Measurements from ENCODE around the gene NEO1.
"Not testable (repeated sequence)": the region's sequence is repeated elsewhere in the genome, so short reads cannot be mapped to it uniquely, and the experiment has no call there.

Gene NEO1

DNA sequence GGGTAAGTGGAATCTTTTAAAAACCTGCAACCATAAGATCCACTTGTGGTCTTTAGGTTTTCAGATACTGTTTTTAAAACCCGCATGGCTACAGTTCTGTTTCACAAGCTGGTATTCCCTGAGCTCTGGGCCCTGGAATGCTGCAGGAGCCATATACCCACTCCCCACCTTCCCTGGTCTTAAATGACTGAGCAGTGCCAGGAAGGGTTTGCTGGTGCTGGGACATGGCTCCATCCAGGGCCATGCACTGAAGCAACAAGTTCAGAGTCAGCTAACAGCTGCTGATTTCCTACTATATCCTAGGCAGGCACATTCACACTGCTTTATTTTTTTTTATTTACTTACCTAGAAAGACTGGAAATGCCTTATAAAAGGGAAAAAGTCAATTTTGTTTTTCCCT is 239.2 kb downstream of the NEO1 start:
- DNase-seq (ENCODE audit: extremely low read depth, low read depth): no peak
- TF ChIP-seq, protein P1, sequence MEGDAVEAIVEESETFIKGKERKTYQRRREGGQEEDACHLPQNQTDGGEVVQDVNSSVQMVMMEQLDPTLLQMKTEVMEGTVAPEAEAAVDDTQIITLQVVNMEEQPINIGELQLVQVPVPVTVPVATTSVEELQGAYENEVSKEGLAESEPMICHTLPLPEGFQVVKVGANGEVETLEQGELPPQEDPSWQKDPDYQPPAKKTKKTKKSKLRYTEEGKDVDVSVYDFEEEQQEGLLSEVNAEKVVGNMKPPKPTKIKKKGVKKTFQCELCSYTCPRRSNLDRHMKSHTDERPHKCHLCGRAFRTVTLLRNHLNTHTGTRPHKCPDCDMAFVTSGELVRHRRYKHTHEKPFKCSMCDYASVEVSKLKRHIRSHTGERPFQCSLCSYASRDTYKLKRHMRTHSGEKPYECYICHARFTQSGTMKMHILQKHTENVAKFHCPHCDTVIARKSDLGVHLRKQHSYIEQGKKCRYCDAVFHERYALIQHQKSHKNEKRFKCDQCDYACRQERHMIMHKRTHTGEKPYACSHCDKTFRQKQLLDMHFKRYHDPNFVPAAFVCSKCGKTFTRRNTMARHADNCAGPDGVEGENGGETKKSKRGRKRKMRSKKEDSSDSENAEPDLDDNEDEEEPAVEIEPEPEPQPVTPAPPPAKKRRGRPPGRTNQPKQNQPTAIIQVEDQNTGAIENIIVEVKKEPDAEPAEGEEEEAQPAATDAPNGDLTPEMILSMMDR (IDR thresholded peaks at IDR 0.05; ENCODE audit: low read depth, low read length, missing control alignments): no peak
- no peak overlapping the region for H3K4me3 ChIP-seq (replicated peaks; ENCODE audit: low read depth, low read length)

DNA sequence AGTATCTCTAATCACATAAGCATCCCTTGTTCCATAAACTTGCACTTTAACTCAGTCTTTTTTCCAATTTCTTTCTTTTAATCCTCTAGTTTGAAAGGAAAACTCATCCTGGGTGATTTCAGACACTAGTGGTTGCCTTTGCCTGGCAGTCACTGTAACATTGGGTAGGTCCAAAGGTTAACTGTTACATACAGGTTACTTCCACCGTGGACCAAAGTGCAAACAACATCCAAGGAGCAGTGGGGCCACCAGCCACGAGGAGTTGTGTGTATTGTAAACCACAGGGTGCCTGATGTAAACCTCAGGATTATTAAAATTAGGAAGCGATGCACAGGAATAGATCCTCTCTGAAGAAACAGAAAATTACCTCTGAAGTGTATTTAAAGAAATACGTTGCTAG is 241.5 kb downstream of the NEO1 start:
- no peak for DNase-seq (ENCODE audit: extremely low read depth, low read depth)
- H3K4me3 ChIP-seq (replicated peaks; ENCODE audit: low read depth, low read length): no peak overlapping the region
- TF ChIP-seq, protein P1 (IDR thresholded peaks at IDR 0.05; ENCODE audit: low read depth, low read length, missing control alignments): no peak

DNA sequence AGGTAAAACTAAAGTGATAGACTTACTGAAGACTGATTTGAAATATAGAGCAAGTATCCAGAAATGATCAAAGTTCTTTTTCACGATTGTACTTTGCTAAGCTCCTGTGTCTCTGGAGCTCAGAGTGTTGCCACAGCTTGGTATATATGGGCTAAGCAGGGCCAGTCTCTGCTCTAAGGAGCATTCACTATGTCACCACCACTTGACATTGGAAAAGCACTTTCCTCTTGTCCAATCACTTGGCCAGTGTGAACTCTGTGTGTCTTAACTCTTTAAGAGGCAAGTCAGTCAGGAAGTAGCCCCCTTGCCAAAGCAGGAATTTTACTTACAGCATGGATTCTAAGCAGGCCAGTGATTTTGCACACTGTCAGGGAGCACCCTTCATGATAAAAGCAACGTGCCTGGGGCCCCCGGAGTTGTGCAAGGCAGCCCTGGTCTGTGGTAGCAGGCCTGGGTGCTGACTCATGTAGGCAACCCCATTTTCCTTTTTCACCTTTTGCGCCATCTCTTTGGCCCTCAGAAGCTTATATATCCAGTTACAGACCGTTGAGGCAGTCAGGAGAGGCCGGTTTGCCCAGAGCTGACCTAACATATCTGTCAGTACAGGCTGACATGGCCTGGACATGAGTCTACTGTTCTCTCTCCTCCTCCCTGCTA is 243.5 kb downstream of the NEO1 start:
- no peak overlapping the region for H3K4me3 ChIP-seq (replicated peaks; ENCODE audit: low read depth, low read length)
- DNase-seq (ENCODE audit: extremely low read depth, low read depth): no peak
- TF ChIP-seq, protein P1 (IDR thresholded peaks at IDR 0.05; ENCODE audit: low read depth, low read length, missing control alignments): no peak

GRCh38 chr15:73296609-73297353 is 244.5 kb downstream of the NEO1 start:
- no peak for DNase-seq (ENCODE audit: extremely low read depth, low read depth)
- TF ChIP-seq, protein P1 (IDR thresholded peaks at IDR 0.05; ENCODE audit: low read depth, low read length, missing control alignments): no peak
- H3K4me3 ChIP-seq (replicated peaks; ENCODE audit: low read depth, low read length): no peak overlapping the region

DNA sequence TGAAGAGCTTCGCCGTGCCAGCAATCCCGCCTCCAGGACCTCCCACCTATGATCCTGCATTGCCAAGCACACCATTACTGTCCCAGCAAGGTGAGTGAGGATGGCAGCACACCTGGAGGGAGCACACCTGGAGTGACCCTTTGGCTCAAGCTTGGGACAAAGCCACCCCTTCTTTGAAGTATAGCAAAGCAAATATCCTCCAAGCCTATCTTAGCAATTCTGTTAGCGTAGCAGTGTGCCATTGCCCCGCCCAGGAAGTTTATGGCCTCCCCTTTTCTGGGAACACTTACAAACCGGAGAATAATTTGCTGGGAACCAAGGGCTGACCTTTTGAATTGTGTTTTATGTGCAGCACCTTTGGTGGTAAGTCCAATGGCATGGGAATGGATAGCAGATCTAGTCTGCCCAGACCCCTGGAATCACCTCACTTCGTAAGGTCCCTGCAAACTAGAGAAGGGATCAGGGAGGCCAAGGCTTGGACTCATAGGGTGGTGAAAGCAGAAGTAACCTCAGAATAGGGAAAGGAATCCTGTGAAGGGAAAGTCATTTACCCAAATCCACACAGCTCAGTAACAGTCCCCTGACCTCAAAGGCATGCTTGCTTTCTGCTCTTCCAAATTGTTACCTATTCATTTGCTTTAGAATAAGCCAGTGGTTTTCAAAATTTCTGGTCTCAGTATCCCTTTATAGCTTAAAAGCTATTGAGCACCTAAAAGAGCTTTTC is 246.4 kb downstream of the NEO1 start:
- DNase-seq (ENCODE audit: extremely low read depth, low read depth): no peak
- no peak overlapping the region for H3K4me3 ChIP-seq (replicated peaks; ENCODE audit: low read depth, low read length)
- TF ChIP-seq, protein P1 (IDR thresholded peaks at IDR 0.05; ENCODE audit: low read depth, low read length, missing control alignments): no peak

DNA sequence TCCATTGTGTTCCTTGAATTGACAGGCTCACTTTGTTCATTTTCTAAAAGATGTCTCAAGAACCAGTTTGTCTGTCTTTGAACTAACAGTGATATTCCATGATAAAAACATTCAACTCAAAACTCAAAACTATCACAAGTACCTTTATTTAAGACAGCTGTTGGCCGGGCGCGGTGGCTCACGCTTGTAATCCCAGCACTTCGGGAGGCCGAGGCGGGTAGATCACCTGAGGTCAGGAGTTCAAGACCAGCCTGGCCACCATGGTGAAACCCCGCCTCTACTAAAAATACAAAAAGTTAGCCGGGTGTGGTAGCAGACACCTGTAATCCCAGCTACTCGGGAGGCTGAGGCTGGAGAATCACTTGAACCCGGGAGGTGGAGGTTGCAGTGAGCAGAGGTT is 248.0 kb downstream of the NEO1 start:
- not testable (repeated sequence) for DNase-seq (ENCODE audit: extremely low read depth, low read depth)

DNA sequence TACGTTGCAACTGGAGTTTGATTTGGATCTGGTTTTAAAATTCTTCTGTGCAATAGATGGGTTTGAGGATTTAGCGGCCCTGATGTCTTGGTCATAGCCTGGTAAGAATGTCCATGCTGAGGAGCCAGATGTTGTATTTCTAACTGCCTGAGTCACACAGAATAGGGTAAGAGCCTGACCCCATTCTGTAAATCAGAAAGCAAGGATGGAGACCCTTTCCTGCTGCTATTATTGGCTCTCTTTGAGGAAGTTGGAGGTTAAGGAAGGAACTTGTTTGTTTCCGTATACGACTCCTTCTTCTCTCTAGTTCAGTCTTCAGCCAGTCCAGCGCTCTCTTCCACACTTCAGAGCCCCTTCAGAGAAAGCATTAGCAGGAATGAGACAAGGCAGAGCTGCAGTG is 251.4 kb downstream of the NEO1 start:
- TF ChIP-seq, protein P1 (IDR thresholded peaks at IDR 0.05; ENCODE audit: low read depth, low read length, missing control alignments): no peak
- H3K4me3 ChIP-seq (replicated peaks; ENCODE audit: low read depth, low read length): no peak overlapping the region
- no peak for DNase-seq (ENCODE audit: extremely low read depth, low read depth)

More for the DNA sequence above, 248.0 kb downstream of the NEO1 start:
- not testable (repeated sequence) for H3K4me3 ChIP-seq (replicated peaks; ENCODE audit: low read depth, low read length)

Measured in HFF-Myc (cell line).